Measurements from ENCODE around the gene USP15.

USP15 gene

GRCh38 chr12:62297321-62297720 lies 37.1 kb downstream of the USP15 start:
- H3K36me3 ChIP-seq (ENCODE audit: insufficient read depth, low read length), result peaks cover 46% of the 10 kb centered on the region
- no peak overlapping the region for H3K27ac ChIP-seq (ENCODE audit: low read depth, low read length)
- peaks cover under 1% of the 10 kb centered on the region for H3K4me1 ChIP-seq (ENCODE audit: control insufficient read depth, insufficient read depth, low read length, unreplicated experiment)
- no peak overlapping the region for H3K4me3 ChIP-seq (ENCODE audit: low read depth, low read length)
- no peaks in the 10 kb centered on the region for H3K27me3 ChIP-seq (ENCODE audit: insufficient read depth, low read length)
- H2AFZ ChIP-seq (ENCODE audit: low read length, unreplicated experiment), result no peak overlapping the region
- peaks cover 69% of the 10 kb centered on the region for H3K79me2 ChIP-seq (ENCODE audit: control insufficient read depth, insufficient read depth, low read length, unreplicated experiment)

- Histone ChIP-seq H3K4me3 (ENCODE audit: low read depth, low read length) (no peak overlapping the region), H3K36me3 (ENCODE audit: insufficient read depth, low read length) (peaks cover 64% of the 10 kb centered on the region), H3K27ac (ENCODE audit: low read depth, low read length) (no peak overlapping the region), H3K79me2 (ENCODE audit: control insufficient read depth, insufficient read depth, low read length, unreplicated experiment) (peaks cover 54% of the 10 kb centered on the region), H3K4me1 (ENCODE audit: control insufficient read depth, insufficient read depth, low read length, unreplicated experiment) (no peaks in the 10 kb centered on the region), H2AFZ (ENCODE audit: low read length, unreplicated experiment) (no peak overlapping the region), H3K27me3 (ENCODE audit: insufficient read depth, low read length) (no peaks in the 10 kb centered on the region)
These were observed 39.4 kb downstream of the USP15 start for GRCh38 chr12:62299617-62300016.

GRCh38 chr12:62301080-62301798 lies 41.0 kb downstream of the USP15 start:
- Histone ChIP-seq H3K27me3 (ENCODE audit: insufficient read depth, low read length) (no peaks in the 10 kb centered on the region), H3K4me3 (ENCODE audit: low read depth, low read length) (no peak overlapping the region), H3K36me3 (ENCODE audit: insufficient read depth, low read length) (peaks cover 66% of the 10 kb centered on the region), H3K4me1 (ENCODE audit: control insufficient read depth, insufficient read depth, low read length, unreplicated experiment) (no peaks in the 10 kb centered on the region), H3K27ac (ENCODE audit: low read depth, low read length) (no peak overlapping the region), H3K79me2 (ENCODE audit: control insufficient read depth, insufficient read depth, low read length, unreplicated experiment) (peaks cover 41% of the 10 kb centered on the region), H2AFZ (ENCODE audit: low read length, unreplicated experiment) (no peak overlapping the region)

GRCh38 chr12:62301799-62302133 lies 41.6 kb downstream of the USP15 start:
- Histone ChIP-seq H2AFZ (ENCODE audit: low read length, unreplicated experiment) (no peak overlapping the region), H3K79me2 (ENCODE audit: control insufficient read depth, insufficient read depth, low read length, unreplicated experiment) (peaks cover 39% of the 10 kb centered on the region), H3K36me3 (ENCODE audit: insufficient read depth, low read length) (peaks cover 65% of the 10 kb centered on the region), H3K27me3 (ENCODE audit: insufficient read depth, low read length) (no peaks in the 10 kb centered on the region), H3K4me3 (ENCODE audit: low read depth, low read length) (no peak overlapping the region), H3K27ac (ENCODE audit: low read depth, low read length) (no peak overlapping the region), H3K4me1 (ENCODE audit: control insufficient read depth, insufficient read depth, low read length, unreplicated experiment) (no peaks in the 10 kb centered on the region)

- H3K36me3 ChIP-seq (ENCODE audit: insufficient read depth, low read length), result peaks cover 70% of the 10 kb centered on the region
- no peak overlapping the region for H2AFZ ChIP-seq (ENCODE audit: low read length, unreplicated experiment)
- H3K4me1 ChIP-seq (ENCODE audit: control insufficient read depth, insufficient read depth, low read length, unreplicated experiment), result no peaks in the 10 kb centered on the region
- no peak overlapping the region for H3K4me3 ChIP-seq (ENCODE audit: low read depth, low read length)
- no peak overlapping the region for H3K27ac ChIP-seq (ENCODE audit: low read depth, low read length)
- peaks cover 33% of the 10 kb centered on the region for H3K79me2 ChIP-seq (ENCODE audit: control insufficient read depth, insufficient read depth, low read length, unreplicated experiment)
- no peaks in the 10 kb centered on the region for H3K27me3 ChIP-seq (ENCODE audit: insufficient read depth, low read length)
These were observed 44.4 kb downstream of the USP15 start for GRCh38 chr12:62304560-62304959.

- H3K36me3 ChIP-seq (ENCODE audit: insufficient read depth, low read length), result peaks cover 70% of the 10 kb centered on the region
- H3K4me3 ChIP-seq (ENCODE audit: low read depth, low read length), result no peak overlapping the region
- no peak overlapping the region for H2AFZ ChIP-seq (ENCODE audit: low read length, unreplicated experiment)
- H3K27me3 ChIP-seq (ENCODE audit: insufficient read depth, low read length), result no peaks in the 10 kb centered on the region
- peaks cover 29% of the 10 kb centered on the region for H3K79me2 ChIP-seq (ENCODE audit: control insufficient read depth, insufficient read depth, low read length, unreplicated experiment)
- no peaks in the 10 kb centered on the region for H3K4me1 ChIP-seq (ENCODE audit: control insufficient read depth, insufficient read depth, low read length, unreplicated experiment)
- H3K27ac ChIP-seq (ENCODE audit: low read depth, low read length), result no peak overlapping the region
These were observed 45.6 kb downstream of the USP15 start for GRCh38 chr12:62305778-62306177.

- H3K27me3 ChIP-seq (ENCODE audit: insufficient read depth, low read length), result no peaks in the 10 kb centered on the region
- no peak overlapping the region for H3K27ac ChIP-seq (ENCODE audit: low read depth, low read length)
- H3K36me3 ChIP-seq (ENCODE audit: insufficient read depth, low read length), result peaks cover 61% of the 10 kb centered on the region
- no peak overlapping the region for H3K4me3 ChIP-seq (ENCODE audit: low read depth, low read length)
- peaks cover 26% of the 10 kb centered on the region for H3K79me2 ChIP-seq (ENCODE audit: control insufficient read depth, insufficient read depth, low read length, unreplicated experiment)
- H3K4me1 ChIP-seq (ENCODE audit: control insufficient read depth, insufficient read depth, low read length, unreplicated experiment), result no peaks in the 10 kb centered on the region
- no peak overlapping the region for H2AFZ ChIP-seq (ENCODE audit: low read length, unreplicated experiment)
These were observed 46.6 kb downstream of the USP15 start for GRCh38 chr12:62306569-62307530.

- H3K79me2 ChIP-seq (ENCODE audit: control insufficient read depth, insufficient read depth, low read length, unreplicated experiment), result peaks cover 25% of the 10 kb centered on the region
- peaks cover 52% of the 10 kb centered on the region for H3K36me3 ChIP-seq (ENCODE audit: insufficient read depth, low read length)
- H3K4me1 ChIP-seq (ENCODE audit: control insufficient read depth, insufficient read depth, low read length, unreplicated experiment), result no peaks in the 10 kb centered on the region
- no peak overlapping the region for H3K27ac ChIP-seq (ENCODE audit: low read depth, low read length)
- no peak overlapping the region for H3K4me3 ChIP-seq (ENCODE audit: low read depth, low read length)
- no peaks in the 10 kb centered on the region for H3K27me3 ChIP-seq (ENCODE audit: insufficient read depth, low read length)
- H2AFZ ChIP-seq (ENCODE audit: low read length, unreplicated experiment), result no peak overlapping the region
These were observed 48.0 kb downstream of the USP15 start for GRCh38 chr12:62308201-62308600.

- Histone ChIP-seq H3K79me2 (ENCODE audit: control insufficient read depth, insufficient read depth, low read length, unreplicated experiment) (peaks cover 22% of the 10 kb centered on the region), H3K4me3 (ENCODE audit: low read depth, low read length) (no peak overlapping the region), H3K4me1 (ENCODE audit: control insufficient read depth, insufficient read depth, low read length, unreplicated experiment) (no peaks in the 10 kb centered on the region), H2AFZ (ENCODE audit: low read length, unreplicated experiment) (no peak overlapping the region), H3K36me3 (ENCODE audit: insufficient read depth, low read length) (peaks cover 22% of the 10 kb centered on the region), H3K27ac (ENCODE audit: low read depth, low read length) (no peak overlapping the region), H3K27me3 (ENCODE audit: insufficient read depth, low read length) (no peaks in the 10 kb centered on the region)
These were observed 53.6 kb downstream of the USP15 start for GRCh38 chr12:62313727-62314380.

GRCh38 chr12:62317017-62317416 lies 56.8 kb downstream of the USP15 start:
- no peaks in the 10 kb centered on the region for H3K4me1 ChIP-seq (ENCODE audit: control insufficient read depth, insufficient read depth, low read length, unreplicated experiment)
- no peak overlapping the region for H3K4me3 ChIP-seq (ENCODE audit: low read depth, low read length)
- peaks cover 4% of the 10 kb centered on the region for H3K79me2 ChIP-seq (ENCODE audit: control insufficient read depth, insufficient read depth, low read length, unreplicated experiment)
- no peaks in the 10 kb centered on the region for H3K27me3 ChIP-seq (ENCODE audit: insufficient read depth, low read length)
- H2AFZ ChIP-seq (ENCODE audit: low read length, unreplicated experiment), result no peak overlapping the region
- peaks cover 25% of the 10 kb centered on the region for H3K36me3 ChIP-seq (ENCODE audit: insufficient read depth, low read length)
- H3K27ac ChIP-seq (ENCODE audit: low read depth, low read length), result no peak overlapping the region
